ENCODE data around the gene TFAP2A.

GRCh38 chr6:10386220-10386619, 28.7 kb downstream of the TFAP2A start:
- no peak for TF ChIP-seq NFE2L1 (CRISPR knock-in tag; IDR thresholded peaks at IDR 0.05)
- TF ChIP-seq, protein P1, sequence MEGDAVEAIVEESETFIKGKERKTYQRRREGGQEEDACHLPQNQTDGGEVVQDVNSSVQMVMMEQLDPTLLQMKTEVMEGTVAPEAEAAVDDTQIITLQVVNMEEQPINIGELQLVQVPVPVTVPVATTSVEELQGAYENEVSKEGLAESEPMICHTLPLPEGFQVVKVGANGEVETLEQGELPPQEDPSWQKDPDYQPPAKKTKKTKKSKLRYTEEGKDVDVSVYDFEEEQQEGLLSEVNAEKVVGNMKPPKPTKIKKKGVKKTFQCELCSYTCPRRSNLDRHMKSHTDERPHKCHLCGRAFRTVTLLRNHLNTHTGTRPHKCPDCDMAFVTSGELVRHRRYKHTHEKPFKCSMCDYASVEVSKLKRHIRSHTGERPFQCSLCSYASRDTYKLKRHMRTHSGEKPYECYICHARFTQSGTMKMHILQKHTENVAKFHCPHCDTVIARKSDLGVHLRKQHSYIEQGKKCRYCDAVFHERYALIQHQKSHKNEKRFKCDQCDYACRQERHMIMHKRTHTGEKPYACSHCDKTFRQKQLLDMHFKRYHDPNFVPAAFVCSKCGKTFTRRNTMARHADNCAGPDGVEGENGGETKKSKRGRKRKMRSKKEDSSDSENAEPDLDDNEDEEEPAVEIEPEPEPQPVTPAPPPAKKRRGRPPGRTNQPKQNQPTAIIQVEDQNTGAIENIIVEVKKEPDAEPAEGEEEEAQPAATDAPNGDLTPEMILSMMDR (IDR thresholded peaks at IDR 0.05) = no peak
- no peak for TF ChIP-seq E2F4 (CRISPR knock-in tag; IDR thresholded peaks at IDR 0.05; ENCODE audit: borderline replicate concordance, low read depth)
- TF ChIP-seq ZNF416 (CRISPR knock-in tag; IDR thresholded peaks at IDR 0.05) = no peak
- TF ChIP-seq CBFB (CRISPR knock-in tag; IDR thresholded peaks at IDR 0.05; ENCODE audit: low read depth) = no peak

Data from WTC11 (cell line).